NCI-H82 treated with DMSO at 0.1 percent for 48 hours (cell line): ENCODE measurements around the gene ASCL1.

Experiments used
- DNase-seq: peaks from one replicate; lab custom pipeline; 2025; ENCODE audit not compliant: unreplicated experiment; lab: John Stamatoyannopoulos, UW

ASCL1 gene

DNA sequence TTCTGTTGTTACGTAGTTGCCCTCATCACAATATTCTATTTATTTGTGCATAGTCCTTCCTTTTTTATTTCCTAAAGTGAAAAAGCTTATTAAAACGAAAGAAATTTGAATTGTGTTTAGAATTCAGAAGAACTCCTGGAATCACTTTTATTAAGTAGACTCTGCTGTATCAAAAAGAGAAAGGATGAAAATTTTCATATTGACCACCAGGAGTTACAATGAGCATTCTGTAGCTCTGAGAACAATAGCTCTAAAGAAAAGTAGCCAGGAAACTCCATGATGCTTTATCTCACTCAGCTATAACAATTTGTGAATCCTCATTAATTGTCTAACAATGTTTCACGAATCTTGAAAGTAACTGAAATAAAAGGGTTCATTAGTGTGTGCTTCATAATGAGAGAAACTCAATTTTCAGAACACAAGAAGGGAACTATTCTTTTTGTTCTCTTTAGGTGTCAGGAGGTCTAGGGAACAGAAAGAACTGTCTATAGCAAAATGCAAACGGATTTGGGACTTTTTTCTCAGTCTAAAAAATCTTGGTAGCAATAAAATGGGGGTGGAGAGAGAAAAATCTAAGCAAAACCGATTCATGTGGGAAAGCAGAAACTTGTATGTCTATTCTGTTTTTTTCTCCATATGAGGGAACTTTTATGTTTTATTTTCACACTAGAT lies 19.3 kb downstream of the ASCL1 start:
- DNase-seq: no peak

- no peak for DNase-seq
Observed at GRCh38 chr12:102977945-102978706, 20.7 kb downstream of the ASCL1 start.

DNA sequence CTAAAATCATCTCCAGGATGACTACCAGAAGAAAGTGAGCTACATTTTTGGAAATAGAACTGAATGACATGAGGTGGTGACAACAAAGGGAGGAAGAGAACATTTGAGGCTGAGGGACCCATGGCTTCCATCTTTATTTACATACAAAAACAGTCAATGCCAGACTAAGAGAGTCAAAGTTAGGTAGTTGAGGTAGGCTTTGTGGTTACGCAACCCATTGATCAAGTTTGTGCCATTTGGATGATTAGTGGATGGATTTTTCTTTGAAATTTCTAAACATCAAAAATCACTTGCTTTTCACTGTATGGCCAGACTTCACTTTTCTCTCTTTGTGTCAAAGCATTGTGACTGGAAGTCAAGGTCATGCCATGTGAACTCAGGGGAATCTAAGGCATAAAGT lies 22.9 kb downstream of the ASCL1 start:
- DNase-seq: no peak

DNA sequence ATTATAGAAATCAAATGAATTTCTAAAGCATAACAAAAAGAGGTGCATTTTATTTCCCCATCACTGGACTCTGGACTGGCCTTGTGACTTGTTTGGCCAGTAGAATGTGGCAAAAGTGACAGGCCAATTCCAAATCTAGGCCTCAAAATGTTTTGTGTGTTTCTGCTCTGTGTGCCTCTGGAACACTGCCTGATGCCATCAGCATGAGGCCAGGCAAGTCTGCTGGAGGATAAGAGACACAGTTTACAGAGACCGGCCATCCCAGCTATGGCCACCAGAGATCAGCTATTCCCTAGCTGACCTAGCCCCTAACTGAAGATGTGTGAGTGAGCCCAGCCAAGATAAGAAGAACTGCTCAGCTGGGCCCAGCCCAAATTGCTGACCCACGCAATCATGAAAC lies 32.9 kb downstream of the ASCL1 start:
- DNase-seq: no peak

GRCh38 chr12:102992297-102992696 lies 34.8 kb downstream of the ASCL1 start:
- DNase-seq: no peak

DNA sequence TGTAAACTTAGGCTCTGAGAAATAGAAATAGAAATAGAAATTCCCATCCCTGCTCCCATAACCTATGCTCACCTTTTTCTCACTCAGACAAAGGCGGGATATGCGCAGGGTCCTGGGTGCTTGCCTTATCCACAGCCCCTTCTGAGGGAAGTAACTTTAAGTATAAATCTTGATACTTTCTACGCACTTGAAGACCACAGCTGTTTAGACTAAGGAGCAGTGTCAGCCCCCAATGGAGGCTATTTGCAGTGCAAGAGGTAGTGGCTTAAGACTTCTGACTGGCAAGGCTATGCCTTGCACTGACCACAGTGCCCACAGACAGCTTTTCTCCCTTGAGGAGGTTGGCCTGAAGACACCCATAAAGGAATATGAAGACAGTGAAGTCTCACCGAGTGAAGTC lies 35.2 kb downstream of the ASCL1 start:
- DNase-seq: no peak

- no peak for DNase-seq
Observed at GRCh38 chr12:102993537-102993936, 36.1 kb downstream of the ASCL1 start.

DNA sequence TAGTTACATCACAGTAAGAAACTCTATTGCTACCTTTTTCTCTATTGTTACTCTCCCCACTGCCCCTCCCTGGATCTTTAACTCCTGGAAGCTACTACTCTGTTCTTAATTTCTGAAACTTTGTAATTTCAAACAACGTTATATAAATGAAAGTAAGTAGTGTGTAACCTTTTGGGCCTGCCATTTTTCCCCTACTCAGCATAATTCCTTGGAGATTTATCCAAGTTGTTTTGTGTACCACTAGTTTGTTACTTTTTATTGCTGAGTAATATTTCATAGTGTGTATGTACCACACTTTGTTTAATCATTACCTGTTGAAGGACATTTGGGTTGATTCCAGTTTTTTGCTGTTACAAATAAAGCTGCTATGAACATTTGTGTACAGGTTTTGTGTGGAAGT lies 37.9 kb downstream of the ASCL1 start:
- DNase-seq: no peak
